ENCODE results near the gene SMCO3. TPM values are rescaled to one million over a fixed set of nuclear protein-coding genes. Genes with fewer than 3 reads are reported as not detected.
A peak's percentile ranks its signal among the peaks of the same experiment; 100 is the strongest.

SMCO3 gene
- total RNA-seq, 2 donors from 2014 or later, result 1.3 to 4.3 TPM

DNA sequence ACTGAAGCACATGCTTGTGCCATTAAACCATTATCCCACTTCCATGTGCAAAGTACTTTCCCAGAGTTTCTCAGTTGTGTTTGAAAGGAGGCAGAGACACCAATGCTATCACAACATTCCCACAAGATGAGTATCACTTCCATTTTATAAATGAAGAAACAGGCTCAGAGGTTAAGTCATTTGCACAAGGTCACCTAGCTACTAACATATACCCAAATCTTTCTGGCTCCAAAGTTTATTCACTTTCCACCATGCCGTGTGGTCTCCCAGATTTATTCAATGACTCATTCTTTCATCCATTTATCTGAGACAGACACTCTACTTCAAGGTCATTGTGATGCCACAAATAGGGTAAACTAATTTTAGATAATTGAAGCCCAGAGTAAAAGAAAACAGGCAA lies 20.0 kb upstream of the SMCO3 start:
- intact Hi-C loops (cut with DNase I), result no loop called here
- Histone ChIP-seq H3K36me3 (replicated peaks in 1 of 2; ENCODE audit: insufficient read depth in 1 of 2, low read depth in 2 of 2) (no peaks in the 10 kb centered on the region), H3K27me3 (no peaks in the 10 kb centered on the region), H3K27ac (no peak overlapping the region), H3K4me1 (no peaks in the 10 kb centered on the region), H3K4me3 (no peak overlapping the region), H3K9me3 (no peaks in the 10 kb centered on the region)
- TF ChIP-seq POLR2A (IDR thresholded peaks at IDR 0.05) (no peak), CTCF (IDR thresholded peaks at IDR 0.05) (no peak)
- peak; percentile 21 for ATAC-seq
- 12 to 18% methylated on average over 1 of the region's 1 CpG for WGBS, 2 donors
- DNase-seq, result no peak

- ATAC-seq, result no peak
- intact Hi-C loops (cut with DNase I), result no loop called here
Measured at GRCh38 chr12:14833336-14833735, 19.4 kb upstream of the SMCO3 start.

GRCh38 chr12:14828892-14829291 lies 14.9 kb upstream of the SMCO3 start:
- TF ChIP-seq CTCF (IDR thresholded peaks at IDR 0.05) (no peak), POLR2A (IDR thresholded peaks at IDR 0.05) (no peak)
- Histone ChIP-seq H3K4me3 (no peak overlapping the region), H3K9me3 (no peaks in the 10 kb centered on the region), H3K27ac (no peak overlapping the region), H3K36me3 (replicated peaks in 1 of 2; ENCODE audit: insufficient read depth in 1 of 2, low read depth in 2 of 2) (no peaks in the 10 kb centered on the region), H3K4me1 (no peaks in the 10 kb centered on the region), H3K27me3 (no peaks in the 10 kb centered on the region)
- ATAC-seq (no peak), DNase-seq (no peak)
- intact Hi-C loops (cut with DNase I), result no loop called here

More at GRCh38 chr12:14833336-14833735, 19.4 kb upstream of the SMCO3 start:
- H3K27ac ChIP-seq, result no peak overlapping the region
- TF ChIP-seq CTCF (IDR thresholded peaks at IDR 0.05), result no peak
- no peak for TF ChIP-seq POLR2A (IDR thresholded peaks at IDR 0.05)
- whole genome bisulfite sequencing, 2 donors, result 75 to 78% methylated on average over 3 of the region's 3 CpGs
- no peak overlapping the region for H3K4me3 ChIP-seq
- DNase-seq, result no peak
- no peaks in the 10 kb centered on the region for H3K9me3 ChIP-seq
- H3K27me3 ChIP-seq, result no peaks in the 10 kb centered on the region
- no peaks in the 10 kb centered on the region for H3K36me3 ChIP-seq (replicated peaks in 1 of 2; ENCODE audit: insufficient read depth in 1 of 2, low read depth in 2 of 2)
- H3K4me1 ChIP-seq, result no peaks in the 10 kb centered on the region

- ATAC-seq (no peak), DNase-seq (no peak)
- WGBS, 2 donors, result 90 to 95% methylated on average over 2 of the region's 2 CpGs
- H3K27ac ChIP-seq, result no peak overlapping the region
- no peak for TF ChIP-seq CTCF (IDR thresholded peaks at IDR 0.05)
- no peak for TF ChIP-seq POLR2A (IDR thresholded peaks at IDR 0.05)
- no peaks in the 10 kb centered on the region for H3K9me3 ChIP-seq
- H3K27me3 ChIP-seq, result no peaks in the 10 kb centered on the region
- no peaks in the 10 kb centered on the region for H3K4me1 ChIP-seq
- no peaks in the 10 kb centered on the region for H3K36me3 ChIP-seq (replicated peaks in 1 of 2; ENCODE audit: insufficient read depth in 1 of 2, low read depth in 2 of 2)
- H3K4me3 ChIP-seq, result no peak overlapping the region
- intact Hi-C loops (cut with DNase I), result no loop called here
Measured at GRCh38 chr12:14827043-14827442, 13.1 kb upstream of the SMCO3 start.

GRCh38 chr12:14826491-14826890 lies 12.5 kb upstream of the SMCO3 start:
- ATAC-seq, result no peak
- no peak overlapping the region for H3K27ac ChIP-seq
- 86 to 91% methylated on average over 5 of the region's 5 CpGs for WGBS, 2 donors
- no peak for DNase-seq
- intact Hi-C loops (cut with DNase I), result no loop called here
- TF ChIP-seq CTCF (IDR thresholded peaks at IDR 0.05) (no peak), POLR2A (IDR thresholded peaks at IDR 0.05) (no peak)
- H3K4me1 ChIP-seq, result no peaks in the 10 kb centered on the region
- H3K36me3 ChIP-seq (replicated peaks in 1 of 2; ENCODE audit: insufficient read depth in 1 of 2, low read depth in 2 of 2), result no peaks in the 10 kb centered on the region
- no peak overlapping the region for H3K4me3 ChIP-seq
- no peaks in the 10 kb centered on the region for H3K9me3 ChIP-seq
- no peaks in the 10 kb centered on the region for H3K27me3 ChIP-seq
